NK-92 (cell line): ENCODE results near the gene ATP5MC2.
"Not testable (repeated sequence)": the region's sequence is repeated elsewhere in the genome, so short reads cannot be mapped to it uniquely, and the experiment has no call there.

Experiments used
- DNase-seq: peaks from one replicate; lab custom pipeline; 2025; ENCODE audit not compliant: unreplicated experiment; lab: John Stamatoyannopoulos, UW

Gene ATP5MC2

GRCh38 chr12:53675701-53676607 is at the start of gene ATP5MC2:
TSS of gene ATP5MC2 (minus strand) at chr12:53676083. CDS start at chr12:53672614, 3,469 bp downstream.
- peak; percentile 94 for DNase-seq

GRCh38 chr12:53722450-53723041 is 46.7 kb upstream of the ATP5MC2 start:
- no peak for DNase-seq

GRCh38 chr12:53720946-53721345 is 45.1 kb upstream of the ATP5MC2 start:
- DNase-seq, result no peak

- no peak for DNase-seq
These were observed 43.8 kb upstream of the ATP5MC2 start for GRCh38 chr12:53719649-53720048.

GRCh38 chr12:53718567-53718966 is 42.7 kb upstream of the ATP5MC2 start:
- not testable (repeated sequence) for DNase-seq

- no peak for DNase-seq
These were observed 41.4 kb upstream of the ATP5MC2 start for GRCh38 chr12:53717319-53717718.

- no peak for DNase-seq
These were observed 38.1 kb upstream of the ATP5MC2 start for GRCh38 chr12:53714004-53714403.

GRCh38 chr12:53713516-53713915 is 37.6 kb upstream of the ATP5MC2 start:
- DNase-seq, result no peak

- no peak for DNase-seq
These were observed 36.3 kb upstream of the ATP5MC2 start for GRCh38 chr12:53712059-53712643.

- no peak for DNase-seq
These were observed 34.2 kb upstream of the ATP5MC2 start for GRCh38 chr12:53710091-53710490.

GRCh38 chr12:53709671-53710070 is 33.8 kb upstream of the ATP5MC2 start:
- no peak for DNase-seq

GRCh38 chr12:53706080-53706479 is 30.2 kb upstream of the ATP5MC2 start:
- no peak for DNase-seq

GRCh38 chr12:53703756-53704155 is 27.9 kb upstream of the ATP5MC2 start:
- no peak for DNase-seq

- DNase-seq, result no peak
These were observed 25.8 kb upstream of the ATP5MC2 start for GRCh38 chr12:53701518-53702264.

- no peak for DNase-seq
These were observed 24.7 kb upstream of the ATP5MC2 start for GRCh38 chr12:53700567-53700966.

- DNase-seq, result no peak
These were observed 23.8 kb upstream of the ATP5MC2 start for GRCh38 chr12:53699678-53700025.

- no peak for DNase-seq
These were observed 23.2 kb upstream of the ATP5MC2 start for GRCh38 chr12:53698948-53699677.

GRCh38 chr12:53696655-53697331 is 20.9 kb upstream of the ATP5MC2 start:
- no peak for DNase-seq

GRCh38 chr12:53696285-53696654 is 20.4 kb upstream of the ATP5MC2 start:
- no peak for DNase-seq
